ENCODE measurements around the gene CLDN5. TPM values are rescaled to one million over a fixed set of nuclear protein-coding genes. Genes with fewer than 3 reads are reported as not detected.

Gene CLDN5
- total and polyA plus RNA-seq, 11 donors, result 16.8 to 79.0 (median 38.1) TPM

GRCh38 chr22:19515654-19516377 lies 8.4 kb downstream of the CLDN5 start:
- WGBS, 4 donors, result 96 to 98% (median 97%) methylated on average over 12 of the region's 12 CpGs
- no peak for TF ChIP-seq POLR2A (IDR thresholded peaks at IDR 0.05)
- TF ChIP-seq CTCF (IDR thresholded peaks at IDR 0.05), result no peak
- Histone ChIP-seq H3K4me1 (no peaks in the 10 kb centered on the region), H3K27ac (no peak overlapping the region), H3K9me3 (peaks cover 0 to 13% (median 3%) of the 10 kb centered on the region in 12 donors), H3K4me3 (no peak overlapping the region), H3K27me3 (no peaks in the 10 kb centered on the region), H3K36me3 (no peaks in the 10 kb centered on the region)
- ATAC-seq (no peak), DNase-seq (no peak)
- intact Hi-C loops (cut with DNase I), result loop anchor here in 2 of 10 donors (5.0 kb wide), 1 partner anchor 106 kb away; no protein-coding TSS in a partner anchor

- H3K27me3 ChIP-seq, result no peaks in the 10 kb centered on the region
- intact Hi-C loops (cut with DNase I), result loop anchor here in 2 of 10 donors (5.0 kb wide), 1 partner anchor 107 kb away; no protein-coding TSS in a partner anchor
- ATAC-seq (no peak), DNase-seq (no peak)
- no peaks in the 10 kb centered on the region for H3K4me1 ChIP-seq
- H3K4me3 ChIP-seq, result no peak overlapping the region
- H3K27ac ChIP-seq, result no peak overlapping the region
- TF ChIP-seq CTCF (IDR thresholded peaks at IDR 0.05), result no peak
- no peak for TF ChIP-seq POLR2A (IDR thresholded peaks at IDR 0.05)
- H3K9me3 ChIP-seq, result peaks cover 0 to 13% (median 3%) of the 10 kb centered on the region in 12 donors
- WGBS, 4 donors, result 89 to 93% (median 91%) methylated on average over 12 to 14 of the region's 14 CpGs
- no peaks in the 10 kb centered on the region for H3K36me3 ChIP-seq
These were observed 9.2 kb downstream of the CLDN5 start for GRCh38 chr22:19514831-19515565.

GRCh38 chr22:19513823-19514222 lies 10.4 kb downstream of the CLDN5 start:
- no peak for ATAC-seq
- Histone ChIP-seq H3K27me3 (no peaks in the 10 kb centered on the region), H3K4me3 (no peak overlapping the region), H3K27ac (no peak overlapping the region), H3K4me1 (no peaks in the 10 kb centered on the region), H3K9me3 (peaks cover 0 to 13% (median 3%) of the 10 kb centered on the region in 12 donors), H3K36me3 (no peaks in the 10 kb centered on the region)
- DNase-seq, result no peak
- 48 to 75% (median 60%) methylated on average over 2 of the region's 2 CpGs for WGBS, 4 donors
- intact Hi-C loops (cut with DNase I), result no loop called here
- TF ChIP-seq POLR2A (IDR thresholded peaks at IDR 0.05) (no peak), CTCF (IDR thresholded peaks at IDR 0.05) (no peak)

GRCh38 chr22:19510919-19511341 lies 13.3 kb downstream of the CLDN5 start:
- Histone ChIP-seq H3K36me3 (no peaks in the 10 kb centered on the region), H3K9me3 (peaks cover 0 to 13% (median 3%) of the 10 kb centered on the region in 12 donors), H3K27me3 (no peaks in the 10 kb centered on the region), H3K4me1 (no peaks in the 10 kb centered on the region), H3K27ac (no peak overlapping the region), H3K4me3 (no peak overlapping the region)
- ATAC-seq, result no peak
- intact Hi-C loops (cut with DNase I), result no loop called here
- TF ChIP-seq POLR2A (IDR thresholded peaks at IDR 0.05) (no peak), CTCF (IDR thresholded peaks at IDR 0.05) (no peak)
- 73 to 97% (median 95%) methylated on average over 2 of the region's 2 CpGs for WGBS, 4 donors
- no peak for DNase-seq

Data from heart left ventricle (tissue), 16 donors.